ENCODE results near the gene PLEKHM1.
"Not testable (repeated sequence)": the region's sequence is repeated elsewhere in the genome, so short reads cannot be mapped to it uniquely, and the experiment has no call there.

The PLEKHM1 gene

DNA sequence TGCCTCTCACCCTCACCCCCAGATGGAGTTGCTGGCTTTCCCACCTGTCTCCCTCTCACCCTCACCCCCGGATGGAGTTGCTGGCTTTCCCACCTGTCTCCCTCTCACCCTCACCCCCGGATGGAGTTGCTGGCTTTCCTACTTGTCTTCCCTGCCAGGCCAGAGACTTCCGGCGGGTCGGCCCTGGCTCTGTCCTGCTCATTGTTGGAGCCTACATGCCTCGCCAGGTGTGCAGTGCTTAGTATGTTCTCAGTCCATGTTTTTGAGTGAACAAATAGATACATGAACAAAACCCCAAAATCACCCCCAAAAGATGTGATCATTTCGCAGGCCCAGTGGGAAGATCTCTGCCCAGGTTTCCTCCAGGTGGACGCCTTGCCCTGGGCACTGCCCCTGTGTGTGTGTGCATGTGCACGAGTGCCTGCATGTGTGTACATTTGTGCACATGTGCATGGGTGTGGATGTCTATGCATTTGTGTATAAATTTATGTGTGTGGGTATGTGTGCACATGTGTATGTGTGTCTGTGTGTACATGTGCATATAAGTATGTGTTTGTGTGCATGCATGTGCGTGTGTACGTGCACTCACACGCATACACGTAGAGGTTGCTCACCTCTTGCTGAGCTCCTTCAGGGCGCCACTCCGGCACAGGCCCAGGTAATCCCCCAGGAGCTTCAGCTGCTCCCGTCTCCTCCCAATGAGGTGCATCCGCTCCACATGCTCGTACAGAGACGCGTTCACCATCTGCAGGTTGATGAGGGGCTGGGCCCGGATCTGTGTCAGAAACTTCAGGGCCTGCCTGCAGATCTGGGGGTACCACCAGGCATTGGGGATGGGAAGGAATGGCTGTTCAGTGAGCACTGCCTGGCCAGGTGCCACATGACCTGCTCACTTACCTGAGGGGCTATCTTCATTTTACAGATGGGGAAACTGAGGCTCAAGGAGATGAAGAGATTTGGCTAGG lies 45.4 kb downstream of the PLEKHM1 start:
- not testable (repeated sequence) for H3K4me3 ChIP-seq (ENCODE audit: low read depth, low read length)

DNA sequence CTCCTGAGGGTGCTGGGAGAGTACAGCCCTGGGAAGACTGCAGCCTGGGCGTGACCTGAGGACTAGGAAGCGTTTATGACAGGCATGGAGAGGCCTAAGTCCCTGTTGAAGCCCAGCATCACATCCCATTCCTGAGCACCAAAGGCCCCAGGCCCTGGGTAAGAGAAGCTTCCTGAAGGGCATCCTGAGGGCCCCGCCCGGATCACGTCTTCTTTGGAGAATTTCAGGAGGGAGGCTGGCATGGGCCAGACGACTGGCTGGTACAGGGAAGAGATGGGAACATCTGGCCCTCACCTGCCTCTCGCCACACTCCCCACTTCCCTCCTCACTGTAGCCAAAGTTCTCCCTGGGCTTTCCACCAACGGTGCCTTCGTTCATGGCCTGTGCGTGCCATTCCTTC lies 46.2 kb downstream of the PLEKHM1 start:
- not testable (repeated sequence) for H3K4me3 ChIP-seq (ENCODE audit: low read depth, low read length)

GRCh38 chr17:45443371-45444260 lies 46.9 kb downstream of the PLEKHM1 start:
- H3K4me3 ChIP-seq (ENCODE audit: low read depth, low read length), result not testable (repeated sequence)

- no peak overlapping the region for H3K4me3 ChIP-seq (ENCODE audit: low read depth, low read length)
- TF ChIP-seq CTCF (IDR thresholded peaks at IDR 0.05; ENCODE audit: borderline replicate concordance, insufficient read depth, low read depth, low read length), result no peak
These were observed 48.8 kb downstream of the PLEKHM1 start for GRCh38 chr17:45441526-45442310.

- H3K4me3 ChIP-seq (ENCODE audit: low read depth, low read length), result not testable (repeated sequence)
These were observed 49.5 kb downstream of the PLEKHM1 start for GRCh38 chr17:45440839-45441515.

DNA sequence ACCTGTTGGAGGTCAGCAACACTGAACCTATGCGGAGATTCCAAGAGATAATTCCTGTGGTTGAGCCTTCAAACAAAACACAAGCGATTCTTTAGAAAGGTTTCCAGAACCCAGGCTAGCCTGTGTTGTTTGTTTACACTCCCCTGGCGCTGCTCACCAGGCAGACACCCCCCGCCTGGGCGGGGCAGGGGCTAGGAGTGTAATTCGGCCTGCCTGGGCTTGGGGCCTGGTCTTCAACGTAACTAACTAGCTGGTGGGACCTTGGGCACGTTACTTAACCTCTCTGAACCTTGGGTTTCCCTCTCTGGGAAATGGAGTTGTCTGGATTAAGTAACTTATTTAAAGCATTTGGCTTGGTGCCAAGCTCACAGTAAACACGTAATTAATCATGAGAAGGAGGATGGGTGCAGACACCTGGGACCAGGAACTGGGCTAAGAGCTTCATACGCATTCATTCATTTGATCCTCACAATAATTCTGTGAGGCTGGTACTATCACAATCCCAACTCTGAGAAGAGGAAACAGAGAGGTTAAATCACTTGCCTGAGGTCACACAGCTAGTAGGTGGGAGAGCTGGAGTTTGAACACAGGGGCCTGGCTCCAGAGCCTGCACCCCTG lies 50.3 kb downstream of the PLEKHM1 start:
- no peak overlapping the region for H3K4me3 ChIP-seq (ENCODE audit: low read depth, low read length)
- TF ChIP-seq CTCF (IDR thresholded peaks at IDR 0.05; ENCODE audit: borderline replicate concordance, insufficient read depth, low read depth, low read length), result no peak

GRCh38 chr17:45438931-45439610 lies 51.5 kb downstream of the PLEKHM1 start:
- H3K4me3 ChIP-seq (ENCODE audit: low read depth, low read length), result no peak overlapping the region

More at GRCh38 chr17:45438931-45439610, 51.5 kb downstream of the PLEKHM1 start:
- no peak for TF ChIP-seq CTCF (IDR thresholded peaks at IDR 0.05; ENCODE audit: borderline replicate concordance, insufficient read depth, low read depth, low read length)
